ENCODE results near the gene SLC29A3.

SLC29A3 gene

DNA sequence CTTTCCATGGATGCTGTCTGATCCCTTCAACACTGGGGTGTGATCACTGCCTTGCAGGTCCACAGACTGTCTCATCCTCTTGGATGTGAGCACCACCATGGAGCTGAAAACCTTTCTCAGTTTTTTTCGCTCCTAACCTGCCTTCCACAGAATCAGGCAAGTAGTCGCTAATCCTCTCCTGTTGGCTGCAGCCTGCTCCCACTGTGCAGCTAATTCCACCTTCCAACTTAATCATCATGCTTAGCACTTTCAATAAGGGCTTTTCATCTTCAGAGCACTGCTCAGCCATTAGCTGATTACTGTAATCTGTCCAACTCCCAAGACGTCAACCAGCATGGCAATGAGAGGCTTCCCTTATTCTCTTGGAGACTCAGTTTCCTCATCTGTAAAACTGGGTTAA, 62.6 kb downstream of the SLC29A3 start:
- Histone ChIP-seq H3K9me3 (ENCODE audit: control insufficient read depth, low read length) (no peaks in the 10 kb centered on the region), H3K9ac (no peak overlapping the region), H3K4me1 (peaks cover 3% of the 10 kb centered on the region), H3K27me3 (ENCODE audit: control insufficient read depth, insufficient read depth, low read length) (no peaks in the 10 kb centered on the region), H2AFZ (no peak overlapping the region), H3K36me3 (ENCODE audit: control insufficient read depth, insufficient read depth, low read length) (no peaks in the 10 kb centered on the region), H3K79me2 (no peaks in the 10 kb centered on the region), H3K4me2 (ENCODE audit: low read length) (no peak overlapping the region), H3K4me3 (ENCODE audit: low read depth, low read length) (no peak overlapping the region), H3K27ac (no peak overlapping the region)
- TF ChIP-seq CTCF (IDR thresholded peaks at IDR 0.05): no peak

- Histone ChIP-seq H3K4me2 (ENCODE audit: low read length) (no peak overlapping the region), H3K27ac (no peak overlapping the region), H3K4me3 (ENCODE audit: low read depth, low read length) (no peak overlapping the region), H3K9me3 (ENCODE audit: control insufficient read depth, low read length) (no peaks in the 10 kb centered on the region), H3K4me1 (peaks cover under 1% of the 10 kb centered on the region), H2AFZ (no peak overlapping the region), H3K27me3 (ENCODE audit: control insufficient read depth, insufficient read depth, low read length) (no peaks in the 10 kb centered on the region), H3K79me2 (no peaks in the 10 kb centered on the region), H3K36me3 (ENCODE audit: control insufficient read depth, insufficient read depth, low read length) (no peaks in the 10 kb centered on the region), H3K9ac (no peak overlapping the region)
- TF ChIP-seq CTCF (IDR thresholded peaks at IDR 0.05): no peak
These were observed 63.0 kb downstream of the SLC29A3 start for GRCh38 chr10:71382028-71382427.

- H3K27ac ChIP-seq: no peak overlapping the region
- no peak overlapping the region for H3K4me3 ChIP-seq (ENCODE audit: low read depth, low read length)
- H2AFZ ChIP-seq: no peak overlapping the region
These were observed 63.7 kb downstream of the SLC29A3 start for GRCh38 chr10:71382757-71383156.

DNA sequence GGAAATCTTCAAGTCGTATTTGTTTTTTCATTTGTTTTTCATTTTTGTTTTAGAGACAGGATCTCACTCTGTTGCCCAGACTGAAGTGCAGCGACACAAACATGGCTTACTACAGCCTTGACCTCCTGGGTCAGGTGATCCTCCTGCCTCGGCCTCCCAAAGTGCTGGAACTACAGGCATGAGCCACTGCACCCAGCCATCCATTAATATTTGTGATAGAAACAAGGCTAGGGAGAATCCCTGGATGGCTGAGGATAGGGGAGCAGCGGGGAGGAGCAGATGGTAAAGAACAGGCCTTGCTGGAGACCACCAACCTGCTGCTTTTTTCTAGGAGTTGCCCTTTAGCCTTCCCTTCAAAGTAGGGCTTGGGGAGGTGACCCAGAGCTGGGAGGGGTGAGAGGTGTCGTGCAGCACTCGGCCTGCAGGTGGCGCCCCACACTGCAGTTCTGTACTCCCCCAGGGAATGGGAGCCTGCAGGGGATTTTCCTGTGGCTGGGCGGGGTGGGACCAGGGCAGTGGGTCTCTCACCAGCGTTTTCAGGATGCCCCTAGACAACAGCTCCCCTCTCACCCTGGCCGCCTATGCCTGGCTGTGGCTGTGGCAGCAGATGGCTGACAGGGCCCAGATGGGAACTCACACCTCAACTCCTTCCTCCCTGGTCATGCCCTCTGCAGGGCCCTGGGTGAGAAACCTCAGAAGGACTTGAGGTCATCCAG, 65.1 kb downstream of the SLC29A3 start:
- no peak overlapping the region for H3K4me3 ChIP-seq (ENCODE audit: low read depth, low read length)
- H2AFZ ChIP-seq: no peak overlapping the region
- no peaks in the 10 kb centered on the region for H3K9me3 ChIP-seq (ENCODE audit: control insufficient read depth, low read length)
- H3K27ac ChIP-seq: no peak overlapping the region
- no peaks in the 10 kb centered on the region for H3K36me3 ChIP-seq (ENCODE audit: control insufficient read depth, insufficient read depth, low read length)
- no peaks in the 10 kb centered on the region for H3K79me2 ChIP-seq
- no peak overlapping the region for H3K9ac ChIP-seq
- no peak overlapping the region for H3K4me2 ChIP-seq (ENCODE audit: low read length)
- no peaks in the 10 kb centered on the region for H3K27me3 ChIP-seq (ENCODE audit: control insufficient read depth, insufficient read depth, low read length)
- H3K4me1 ChIP-seq: no peaks in the 10 kb centered on the region
- peak; percentile 88 for TF ChIP-seq CTCF (IDR thresholded peaks at IDR 0.05)

More at GRCh38 chr10:71382757-71383156, 63.7 kb downstream of the SLC29A3 start:
- Histone ChIP-seq H3K9me3 (ENCODE audit: control insufficient read depth, low read length) (no peaks in the 10 kb centered on the region), H3K4me1 (no peaks in the 10 kb centered on the region), H3K9ac (no peak overlapping the region), H3K4me2 (ENCODE audit: low read length) (no peak overlapping the region), H3K27me3 (ENCODE audit: control insufficient read depth, insufficient read depth, low read length) (no peaks in the 10 kb centered on the region), H3K79me2 (no peaks in the 10 kb centered on the region), H3K36me3 (ENCODE audit: control insufficient read depth, insufficient read depth, low read length) (no peaks in the 10 kb centered on the region)
- no peak for TF ChIP-seq CTCF (IDR thresholded peaks at IDR 0.05)

GRCh38 chr10:71388171-71388570, 69.1 kb downstream of the SLC29A3 start:
- Histone ChIP-seq H2AFZ (no peak overlapping the region), H3K36me3 (ENCODE audit: control insufficient read depth, insufficient read depth, low read length) (no peaks in the 10 kb centered on the region), H3K27ac (no peak overlapping the region), H3K27me3 (ENCODE audit: control insufficient read depth, insufficient read depth, low read length) (no peaks in the 10 kb centered on the region), H3K4me2 (ENCODE audit: low read length) (no peak overlapping the region), H3K79me2 (no peaks in the 10 kb centered on the region), H3K4me1 (no peaks in the 10 kb centered on the region), H3K4me3 (ENCODE audit: low read depth, low read length) (no peak overlapping the region), H3K9me3 (ENCODE audit: control insufficient read depth, low read length) (no peaks in the 10 kb centered on the region), H3K9ac (no peak overlapping the region)
- no peak for TF ChIP-seq CTCF (IDR thresholded peaks at IDR 0.05)
